ENCODE results near the gene NAT14.

The NAT14 gene, protein sequence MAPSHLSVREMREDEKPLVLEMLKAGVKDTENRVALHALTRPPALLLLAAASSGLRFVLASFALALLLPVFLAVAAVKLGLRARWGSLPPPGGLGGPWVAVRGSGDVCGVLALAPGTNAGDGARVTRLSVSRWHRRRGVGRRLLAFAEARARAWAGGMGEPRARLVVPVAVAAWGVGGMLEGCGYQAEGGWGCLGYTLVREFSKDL

DNA sequence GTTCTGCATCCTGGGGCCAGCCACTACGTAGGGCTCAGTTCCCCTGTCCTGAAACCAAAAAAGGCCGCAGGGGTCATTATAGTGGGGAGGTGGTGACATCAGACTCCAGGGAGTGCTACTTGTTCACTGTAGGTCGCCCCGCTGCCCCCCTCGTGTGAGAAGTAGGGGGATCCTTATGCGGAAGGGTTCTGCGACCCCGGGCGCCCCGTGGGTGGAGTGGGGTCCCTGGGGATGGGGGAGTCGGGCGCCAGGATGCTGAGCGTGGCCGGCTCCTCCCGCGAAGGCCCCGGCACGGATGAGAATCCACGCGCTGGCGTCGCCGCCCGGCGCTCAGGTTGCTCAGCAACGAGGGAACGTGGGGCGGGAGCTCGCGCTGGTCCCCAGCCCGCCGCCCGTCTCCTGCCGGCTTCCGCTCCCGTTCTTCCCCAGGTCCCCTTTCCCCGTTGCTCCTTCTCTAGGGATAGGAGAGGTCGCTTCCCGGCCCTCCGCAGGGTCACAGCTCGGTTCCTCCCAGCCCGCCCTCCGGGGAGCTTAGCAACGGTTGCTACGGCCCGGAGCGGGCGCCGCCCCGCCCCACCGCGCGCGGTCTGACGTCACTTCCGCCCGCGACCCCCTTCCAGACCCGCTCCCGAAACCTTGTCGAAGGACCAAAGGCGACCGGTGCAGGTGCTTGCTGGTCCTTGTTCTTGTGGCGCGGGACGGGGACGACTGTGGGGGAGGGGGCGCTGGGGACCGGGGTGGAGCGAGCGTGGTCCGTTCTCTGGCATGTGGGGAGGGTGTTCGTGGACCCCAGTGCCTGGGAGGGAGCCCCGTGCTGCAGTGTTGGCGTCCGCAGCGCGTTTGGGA is at the start of gene NAT14:
Gene NAT14, plus strand, starts transcription at position 596 of the 846 bp plus-strand sequence. CDS start 521 bp downstream, outside the sequence.
- no peak for DNase-seq (ENCODE audit: low read depth)
- TF ChIP-seq, protein P1, sequence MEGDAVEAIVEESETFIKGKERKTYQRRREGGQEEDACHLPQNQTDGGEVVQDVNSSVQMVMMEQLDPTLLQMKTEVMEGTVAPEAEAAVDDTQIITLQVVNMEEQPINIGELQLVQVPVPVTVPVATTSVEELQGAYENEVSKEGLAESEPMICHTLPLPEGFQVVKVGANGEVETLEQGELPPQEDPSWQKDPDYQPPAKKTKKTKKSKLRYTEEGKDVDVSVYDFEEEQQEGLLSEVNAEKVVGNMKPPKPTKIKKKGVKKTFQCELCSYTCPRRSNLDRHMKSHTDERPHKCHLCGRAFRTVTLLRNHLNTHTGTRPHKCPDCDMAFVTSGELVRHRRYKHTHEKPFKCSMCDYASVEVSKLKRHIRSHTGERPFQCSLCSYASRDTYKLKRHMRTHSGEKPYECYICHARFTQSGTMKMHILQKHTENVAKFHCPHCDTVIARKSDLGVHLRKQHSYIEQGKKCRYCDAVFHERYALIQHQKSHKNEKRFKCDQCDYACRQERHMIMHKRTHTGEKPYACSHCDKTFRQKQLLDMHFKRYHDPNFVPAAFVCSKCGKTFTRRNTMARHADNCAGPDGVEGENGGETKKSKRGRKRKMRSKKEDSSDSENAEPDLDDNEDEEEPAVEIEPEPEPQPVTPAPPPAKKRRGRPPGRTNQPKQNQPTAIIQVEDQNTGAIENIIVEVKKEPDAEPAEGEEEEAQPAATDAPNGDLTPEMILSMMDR (conservative IDR thresholded peaks at IDR 0.05; ENCODE audit: control insufficient read depth, insufficient read depth, low read depth, low read length) = no peak
- peak within 1 kb of the TSS; percentile 60 for H3K4me3 ChIP-seq (ENCODE audit: control insufficient read depth, low read depth, low read length)

DNA sequence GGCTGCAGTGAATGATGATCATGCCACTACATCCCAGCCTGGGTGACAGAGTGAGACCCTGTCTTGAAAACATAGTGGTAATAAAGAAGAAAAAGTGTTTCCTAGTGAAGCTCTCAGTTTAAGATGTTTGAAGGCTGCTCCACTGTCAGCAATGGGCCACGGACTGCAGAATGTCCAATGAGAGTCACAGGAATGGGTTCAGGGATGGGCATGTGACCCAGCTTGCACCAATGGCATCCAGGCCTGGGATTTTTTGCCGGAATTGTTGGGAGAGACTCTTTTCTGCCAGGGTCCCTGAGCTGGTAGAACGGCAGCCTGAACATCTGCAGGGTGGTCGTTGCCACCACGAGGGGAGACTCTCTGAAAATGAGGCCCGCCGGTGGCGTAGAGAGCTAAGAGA is 48.1 kb upstream of the NAT14 start:
- DNase-seq (ENCODE audit: low read depth) = no peak
- TF ChIP-seq, protein P1 (conservative IDR thresholded peaks at IDR 0.05; ENCODE audit: control insufficient read depth, insufficient read depth, low read depth, low read length) = no peak

DNA sequence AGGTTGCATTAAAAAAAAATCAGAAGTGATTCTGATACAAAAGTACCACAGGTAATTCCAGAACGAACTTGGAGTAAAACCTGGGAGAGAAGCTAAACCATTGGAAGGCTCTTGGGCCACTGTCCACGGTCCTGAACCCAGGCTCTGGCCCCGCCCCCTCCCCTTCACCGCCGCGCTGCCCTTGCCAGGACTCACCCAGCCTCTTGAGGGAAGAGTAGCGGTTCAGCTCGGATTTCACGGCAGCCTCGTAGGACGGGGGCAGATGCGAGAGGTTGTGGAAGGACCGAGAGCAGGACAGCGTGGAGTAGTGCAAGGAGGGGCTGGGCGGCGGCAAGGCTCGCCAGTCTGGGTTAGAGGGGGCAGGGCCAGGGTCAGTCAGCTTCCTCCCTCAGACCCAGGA is 47.6 kb upstream of the NAT14 start:
- peak; percentile 61 for DNase-seq (ENCODE audit: low read depth)
- H3K4me3 ChIP-seq (ENCODE audit: control insufficient read depth, low read depth, low read length) = no peak overlapping the region
- TF ChIP-seq, protein P1 (conservative IDR thresholded peaks at IDR 0.05; ENCODE audit: control insufficient read depth, insufficient read depth, low read depth, low read length) = no peak

More for the DNA sequence above, 48.1 kb upstream of the NAT14 start:
- no peak overlapping the region for H3K4me3 ChIP-seq (ENCODE audit: control insufficient read depth, low read depth, low read length)

DNA sequence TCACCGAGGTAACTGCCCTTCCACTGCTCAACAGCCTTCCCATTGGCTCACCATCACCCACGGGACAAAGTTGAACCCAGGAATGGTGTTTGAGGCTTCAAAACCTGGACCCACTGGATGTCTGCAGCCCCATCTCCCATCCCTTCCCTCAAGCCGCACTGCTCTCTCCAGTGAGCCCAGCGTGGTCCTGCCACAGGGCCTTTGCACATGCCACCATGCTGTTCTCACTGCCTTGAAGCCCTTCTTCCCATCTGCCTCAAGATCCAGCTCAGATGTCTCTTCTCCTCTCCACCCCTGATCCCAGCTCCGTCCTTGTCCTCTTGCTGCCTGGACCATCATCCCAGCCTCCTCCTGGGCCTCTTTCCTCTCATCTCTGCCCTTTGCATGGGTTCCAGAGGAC is 45.9 kb upstream of the NAT14 start:
- H3K4me3 ChIP-seq (ENCODE audit: control insufficient read depth, low read depth, low read length) = no peak overlapping the region

DNA sequence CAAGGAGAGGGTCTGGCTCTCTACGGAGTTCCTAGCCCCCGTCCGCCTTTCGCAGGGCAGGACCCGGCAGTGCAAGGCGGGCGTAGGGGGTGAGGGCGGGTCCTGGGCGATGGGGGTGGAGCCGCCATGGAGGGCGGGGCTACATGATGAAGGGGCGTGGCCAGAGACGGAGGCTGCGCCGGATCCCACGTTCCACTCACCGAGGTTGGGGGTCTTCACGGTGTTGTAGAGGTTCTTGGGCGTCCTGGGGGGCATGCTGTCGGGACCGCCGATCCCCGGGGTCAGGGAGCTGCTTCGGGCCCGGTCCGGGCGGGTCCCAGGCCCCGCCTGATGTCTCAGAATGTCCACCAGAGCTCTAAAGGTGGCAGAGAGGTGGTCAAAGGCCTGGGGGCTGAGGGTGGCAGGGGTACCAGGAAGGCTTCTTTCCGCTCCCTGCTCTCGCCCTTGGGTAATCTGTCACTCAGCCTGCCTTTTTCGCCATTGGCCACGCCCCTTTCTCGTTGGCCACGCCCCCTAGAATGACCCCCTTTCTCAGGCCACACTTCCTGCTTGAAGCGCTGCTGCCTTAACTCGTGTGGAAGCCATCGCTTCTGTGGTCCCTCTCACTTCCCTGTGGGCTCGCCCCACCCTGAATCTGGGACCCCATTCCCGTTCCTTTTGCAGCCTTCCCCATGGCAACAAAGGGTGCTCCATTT is 44.4 kb upstream of the NAT14 start:
- DNase-seq (ENCODE audit: low read depth) = no peak
- TF ChIP-seq, protein P1 (conservative IDR thresholded peaks at IDR 0.05; ENCODE audit: control insufficient read depth, insufficient read depth, low read depth, low read length) = no peak
- H3K4me3 ChIP-seq (ENCODE audit: control insufficient read depth, low read depth, low read length) = no peak overlapping the region

More for the DNA sequence above, 45.9 kb upstream of the NAT14 start:
- no peak for DNase-seq (ENCODE audit: low read depth)
- TF ChIP-seq, protein P1 (conservative IDR thresholded peaks at IDR 0.05; ENCODE audit: control insufficient read depth, insufficient read depth, low read depth, low read length) = no peak

DNA sequence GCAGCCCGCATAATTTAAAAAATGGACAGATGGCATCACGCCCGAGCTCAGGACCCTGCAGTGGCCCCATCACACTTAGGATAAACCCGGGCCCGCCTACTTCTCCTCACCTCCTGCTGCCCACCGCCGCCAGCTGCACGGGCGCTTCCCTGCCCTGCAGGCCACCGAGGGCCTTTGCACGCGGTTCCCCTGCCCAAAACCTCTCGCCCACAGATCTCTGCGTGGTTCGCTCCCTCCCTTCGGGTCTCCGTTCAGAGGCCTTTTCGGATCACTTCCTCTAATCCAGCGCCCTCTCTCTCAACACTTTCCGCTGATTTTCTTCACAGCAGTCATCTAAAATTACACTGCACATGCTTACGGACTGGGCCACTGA is 43.7 kb upstream of the NAT14 start:
- no peak for DNase-seq (ENCODE audit: low read depth)
- TF ChIP-seq, protein P1 (conservative IDR thresholded peaks at IDR 0.05; ENCODE audit: control insufficient read depth, insufficient read depth, low read depth, low read length) = no peak
- H3K4me3 ChIP-seq (ENCODE audit: control insufficient read depth, low read depth, low read length) = no peak overlapping the region
